ENCODE data around the gene MYH14. TPM values are rescaled to one million over a fixed set of nuclear protein-coding genes. Genes with fewer than 3 reads are reported as not detected.

Gene MYH14
- total and polyA plus RNA-seq, 2 of the 8 experiments (the other 6 are each of a cell fraction or from before 2014, with no cell fraction given): 17.3 to 28.6 TPM

- Histone ChIP-seq H3K79me2 (ENCODE audit: control insufficient read depth in 1 of 2, insufficient read depth in 2 of 2, low read length in 2 of 2) (no peaks in the 10 kb centered on the region), H4K91ac (replicated peaks; ENCODE audit: insufficient read length, low read length) (no peak overlapping the region), H3K4me3 (ENCODE audit: extremely low read depth in 1 of 4, insufficient read depth in 2 of 4, low read depth in 3 of 4, low read length in 4 of 4) (no peak overlapping the region), H3K18ac (ENCODE audit: extremely low read depth, low read length) (no peak overlapping the region), H4K5ac (ENCODE audit: insufficient read length, low read depth, low read length) (no peak overlapping the region), H3K4ac (replicated peaks; ENCODE audit: insufficient read length, low read depth, low read length) (no peak overlapping the region), H3K9ac (replicated peaks in 1 of 4; ENCODE audit: extremely low read depth in 1 of 4, low read depth in 3 of 4, low read length in 3 of 4) (no peak overlapping the region), H2BK20ac (ENCODE audit: low read length) (no peak overlapping the region), H2BK15ac (ENCODE audit: low read length) (no peak overlapping the region), H2AK5ac (ENCODE audit: low read depth, low read length) (no peak overlapping the region), H3K23me2 (ENCODE audit: low read depth, low read length) (no peaks in the 10 kb centered on the region), H4K8ac (ENCODE audit: extremely low read depth, insufficient read depth, low read length) (no peak overlapping the region), H3K27me3 (replicated peaks in 1 of 4; ENCODE audit: control insufficient read depth in 3 of 4, extremely low read depth in 1 of 4, insufficient read depth in 3 of 4, low read length in 3 of 4) (no peaks in the 10 kb centered on the region), H2BK120ac (replicated peaks; ENCODE audit: low read depth, low read length) (no peak overlapping the region), H3K79me1 (ENCODE audit: low read depth, low read length) (no peaks in the 10 kb centered on the region), H3K4me1 (replicated peaks in 1 of 4; ENCODE audit: control insufficient read depth in 3 of 4, insufficient read depth in 4 of 4, low read length in 3 of 4) (no peaks in the 10 kb centered on the region), H4K20me1 (replicated peaks in 1 of 2; ENCODE audit: control insufficient read depth in 1 of 2, insufficient read depth in 2 of 2, low read length in 2 of 2) (no peaks in the 10 kb centered on the region), H3K4me2 (ENCODE audit: insufficient read depth in 1 of 2, low read depth in 2 of 2, low read length in 2 of 2) (no peak overlapping the region), H2AFZ (ENCODE audit: low read length) (no peak overlapping the region), H3K14ac (ENCODE audit: insufficient read length) (no peak overlapping the region), H3K9me3 (ENCODE audit: insufficient read depth in 2 of 2, low read depth in 1 of 2, low read length in 1 of 2) (peaks cover 9 to 16% of the 10 kb centered on the region in 2 experiments; a peak in 3 of 4 replicates), H3K27ac (ENCODE audit: low read depth, low read length) (no peak overlapping the region), H3K36me3 (ENCODE audit: control insufficient read depth in 2 of 4, insufficient read depth in 4 of 4, low read length in 3 of 4) (no peaks in the 10 kb centered on the region), H2BK5ac (ENCODE audit: low read depth, low read length) (no peak overlapping the region), H2BK12ac (ENCODE audit: low read depth, low read length) (no peak overlapping the region), H3K23ac (ENCODE audit: insufficient read length) (no peak overlapping the region), H3K56ac (replicated peaks; ENCODE audit: insufficient read length, low read depth, low read length) (no peak overlapping the region)
- no peak for FAIRE-seq
- CTCF ChIA-PET (ENCODE audit: partially characterized antibody): interaction anchor here (1.6 kb wide), 1 partner anchor 11 kb away, joined by 5 read pairs; no protein-coding TSS in a partner anchor
- no peak for DNase-seq (ENCODE audit: low read depth in 1 of 2, low spot score in 2 of 2)
- POLR2A ChIA-PET (ENCODE audit: partially characterized antibody): interaction anchor here (0.8 kb wide), 1 partner anchor 28 kb away, joined by 3 read pairs; no protein-coding TSS in a partner anchor
- WGBS, 2 experiments (ENCODE audit: extremely low coverage in 1 of 2, insufficient coverage in 1 of 2, insufficient read length in 1 of 2, insufficient replicate concordance in 2 of 2, low coverage in 1 of 2, low lambda C conversion rate in 2 of 2, missing lambda C conversion rate in 1 of 2): 85% methylated on average over 9 of the region's 9 CpGs; no CpG with 5 or more reads in 1 of the 2 experiments
Observed at GRCh38 chr19:50176775-50177174, 26.6 kb upstream of the MYH14 start.
